ENCODE data around the gene ARIH2. TPM values are rescaled to one million over a fixed set of nuclear protein-coding genes. Genes with fewer than 3 reads are reported as not detected.

Gene ARIH2
- total and polyA plus RNA-seq, 2 of the 8 experiments (the other 6 are each of a cell fraction or from before 2014, with no cell fraction given): 72.9 to 136 TPM

DNA sequence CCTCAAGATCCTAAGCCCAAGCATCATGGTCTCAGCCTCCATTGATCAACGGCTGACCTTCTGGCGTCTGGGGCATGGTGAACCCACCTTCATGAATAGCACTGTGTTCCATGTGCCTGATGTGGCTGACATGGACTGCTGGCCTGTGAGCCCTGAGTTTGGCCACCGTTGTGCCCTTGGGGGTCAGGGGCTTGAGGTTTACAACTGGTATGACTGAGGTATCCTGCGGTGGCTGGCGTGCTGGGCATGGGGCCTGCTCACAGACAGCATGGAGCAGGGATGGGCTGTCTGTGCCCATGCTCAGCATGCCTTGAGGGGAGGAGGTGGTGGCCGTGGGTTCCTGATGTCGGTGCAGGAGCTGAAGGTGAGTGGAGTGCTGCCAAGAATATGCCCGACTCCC, 96.4 kb downstream of the ARIH2 start:
- no peak for TF ChIP-seq KDM5A (IDR thresholded peaks at IDR 0.05; ENCODE audit: low read length)
- no peak for TF ChIP-seq CREB1 (IDR thresholded peaks at IDR 0.05)
- TF ChIP-seq ATF3 (IDR thresholded peaks at IDR 0.05; ENCODE audit: insufficient read depth, low read depth, low read length): no peak
- TF ChIP-seq PHF8 (conservative IDR thresholded peaks at IDR 0.05; ENCODE audit: low read depth, low read length): no peak
- no peak for TF ChIP-seq SP2 (IDR thresholded peaks at IDR 0.05; ENCODE audit: low read length)
- TF ChIP-seq JUND (IDR thresholded peaks at IDR 0.05; ENCODE audit: low read length): no peak
- H2BK120ac ChIP-seq (replicated peaks; ENCODE audit: low read depth, low read length): no peak overlapping the region
- no peak overlapping the region for H3K18ac ChIP-seq (ENCODE audit: extremely low read depth, low read length)
- no peak overlapping the region for H3K4ac ChIP-seq (replicated peaks; ENCODE audit: insufficient read length, low read depth, low read length)
- no peak overlapping the region for H3K9ac ChIP-seq (replicated peaks in 1 of 4; ENCODE audit: extremely low read depth in 1 of 4, low read depth in 3 of 4, low read length in 3 of 4)
- H2BK5ac ChIP-seq (ENCODE audit: low read depth, low read length): peak overlapping the region; percentile 44; the same call in 1 of the 2 replicates
- ChIA-PET CTCF (ENCODE audit: partially characterized antibody) (interaction anchor here (0.9 to 24.3 kb wide), 8 partner anchors 9 to 351 kb away, joined by 3 to 467 read pairs (median 4); partner anchors contain the start of genes NDUFAF3, P4HTM and WDR6), POLR2A (ENCODE audit: partially characterized antibody) (interaction anchor here (1.0 to 38.8 kb wide), 9 partner anchors 2 to 351 kb away, joined by 3 to 1518 read pairs (median 7); partner anchors contain the start of genes DALRD3, IMPDH2, NDUFAF3 and P4HTM)
- WGBS, 2 experiments (ENCODE audit: extremely low coverage in 1 of 2, insufficient coverage in 1 of 2, insufficient read length in 1 of 2, insufficient replicate concordance in 2 of 2, low coverage in 1 of 2, low lambda C conversion rate in 2 of 2, missing lambda C conversion rate in 1 of 2): 95% methylated on average over 8 of the region's 8 CpGs; no CpG with 5 or more reads in 1 of the 2 experiments
- no peak overlapping the region for H2AFZ ChIP-seq (ENCODE audit: low read length)
- no peak overlapping the region for H3K14ac ChIP-seq (ENCODE audit: insufficient read length)
- peaks cover 0 to 38% of the 10 kb centered on the region in 2 experiments; a peak in 2 of 4 replicates for H3K79me2 ChIP-seq (ENCODE audit: control insufficient read depth in 1 of 2, insufficient read depth in 2 of 2, low read length in 2 of 2)
- H2BK15ac ChIP-seq (ENCODE audit: low read length): no peak overlapping the region
- peaks cover 15% of the 10 kb centered on the region for H3K23me2 ChIP-seq (ENCODE audit: low read depth, low read length)
- peaks cover 15 to 50% (median 31%) of the 10 kb centered on the region in 4 experiments for H3K36me3 ChIP-seq (ENCODE audit: control insufficient read depth in 2 of 4, insufficient read depth in 4 of 4, low read length in 3 of 4)
- no peaks in the 10 kb centered on the region for H3K27me3 ChIP-seq (replicated peaks in 1 of 4; ENCODE audit: control insufficient read depth in 3 of 4, extremely low read depth in 1 of 4, insufficient read depth in 3 of 4, low read length in 3 of 4)
- no peak overlapping the region for H4K5ac ChIP-seq (ENCODE audit: insufficient read length, low read depth, low read length)
- H2BK20ac ChIP-seq (ENCODE audit: low read length): no peak overlapping the region
- H3K79me1 ChIP-seq (ENCODE audit: low read depth, low read length): peaks cover 14% of the 10 kb centered on the region
- H3K4me3 ChIP-seq (ENCODE audit: extremely low read depth in 1 of 4, insufficient read depth in 2 of 4, low read depth in 3 of 4, low read length in 4 of 4): no peak overlapping the region
- H3K27ac ChIP-seq (ENCODE audit: low read depth, low read length): no peak overlapping the region
- H3K4me2 ChIP-seq (ENCODE audit: insufficient read depth in 1 of 2, low read depth in 2 of 2, low read length in 2 of 2): no peak overlapping the region
- H3K56ac ChIP-seq (replicated peaks; ENCODE audit: insufficient read length, low read depth, low read length): no peak overlapping the region
- FAIRE-seq (no peak), DNase-seq (ENCODE audit: low read depth in 1 of 2, low spot score in 2 of 2) (no peak)
- peaks cover 36 to 42% of the 10 kb centered on the region in 2 experiments for H4K20me1 ChIP-seq (replicated peaks in 1 of 2; ENCODE audit: control insufficient read depth in 1 of 2, insufficient read depth in 2 of 2, low read length in 2 of 2)
- H3K4me1 ChIP-seq (replicated peaks in 1 of 4; ENCODE audit: control insufficient read depth in 3 of 4, insufficient read depth in 4 of 4, low read length in 3 of 4): peaks cover 0 to 10% (median 5%) of the 10 kb centered on the region in 4 experiments; a peak in 6 of 7 replicates
- H3K23ac ChIP-seq (ENCODE audit: insufficient read length): no peak overlapping the region
- no peak overlapping the region; the same call in 1 of the 2 replicates for H2AK5ac ChIP-seq (ENCODE audit: low read depth, low read length)
- no peak overlapping the region for H4K8ac ChIP-seq (ENCODE audit: extremely low read depth, insufficient read depth, low read length)
- no peaks in the 10 kb centered on the region for H3K9me3 ChIP-seq (ENCODE audit: insufficient read depth in 2 of 2, low read depth in 1 of 2, low read length in 1 of 2)
- H4K91ac ChIP-seq (replicated peaks; ENCODE audit: insufficient read length, low read length): no peak overlapping the region
- no peak overlapping the region for H2BK12ac ChIP-seq (ENCODE audit: low read depth, low read length)

Measured in H1 (cell line).